T-cell (primary cell): ENCODE measurements around the gene ZDHHC7. TPM values are rescaled to one million over a fixed set of nuclear protein-coding genes. Genes with fewer than 3 reads are reported as not detected.

Experiments
- ATAC-seq, 4 experiments: fragments of 200-7000 bp in 3 of 4; fragments of 150-1000 bp in 1 of 4; cut with Tn5 transposase; replicated peaks in 1 of 4; 1 replicate in 3 of 4; 2 replicates in 1 of 4; pipeline ENCODE4 v1.10.0; 2021; ENCODE audit warnings: moderate library complexity in 3 of 4, mild to moderate bottlenecking in 2 of 4, moderate number of reproducible peaks in 1 of 4
- CTCF ChIA-PET, 2 donors: fragments of 300-600 bp; sonication (Branson Sonifier 250); formaldehyde crosslinking; loops; one replicate each; lab custom pipeline; 2022; ENCODE audit warnings: antibody characterized with exemption in 2 of 2; lab: Charles Lee
- POLR2A ChIA-PET, 2 donors: fragments of 300-600 bp; sonication (Branson Sonifier 250); formaldehyde crosslinking; loops; one replicate each; lab custom pipeline; 2022; ENCODE audit warnings: antibody characterized with exemption in 2 of 2; lab: Charles Lee
- DNase-seq, 35 experiments: peaks; one replicate each; pipeline versions ENCODE4 v3.0.0 to v3.0.0-alpha.2; 2013 to 2023
- H3K27ac ChIP-seq: one replicate; pipeline ENCODE4 v1.5.1; 2013; ENCODE audit warnings: low read length
- H3K27me3 ChIP-seq, 2 experiments: replicated peaks in 1 of 2; 1 replicate in 1 of 2; 2 replicates in 1 of 2; pipeline versions ENCODE4 v1.6.1 to v1.7.0; 2013; ENCODE audit warnings: low read length in 1 of 2, mixed read lengths in 1 of 2; ENCODE audit not compliant: control insufficient read depth in 2 of 2, insufficient read depth in 2 of 2; ENCODE audit errors: extremely low read depth in 1 of 2
- H3K36me3 ChIP-seq, 2 donors: 1 replicate in 1 of 2; 2 replicates in 1 of 2; pipeline versions ENCODE4 v1.6.1 to v1.7.0; 2013; ENCODE audit warnings: low read length in 1 of 2; ENCODE audit not compliant: control insufficient read depth in 2 of 2, insufficient read depth in 1 of 2; ENCODE audit errors: extremely low read depth in 1 of 2
- H3K4me1 ChIP-seq, 2 experiments: 1 replicate in 1 of 2; 2 replicates in 1 of 2; pipeline versions ENCODE4 v1.6.1 to v1.7.0; 2013; ENCODE audit warnings: low read length in 2 of 2, mixed read lengths in 1 of 2; ENCODE audit not compliant: insufficient read depth in 2 of 2, control insufficient read depth in 1 of 2; ENCODE audit errors: extremely low read depth in 1 of 2
- H3K4me3 ChIP-seq, 2 donors: 1 replicate in 1 of 2; 2 replicates in 1 of 2; pipeline versions ENCODE4 v1.5.1 to v1.7.0; 2013; ENCODE audit warnings: mild to moderate bottlenecking in 2 of 2, low read length in 1 of 2, moderate library complexity in 1 of 2; ENCODE audit not compliant: control insufficient read depth in 1 of 2; ENCODE audit errors: extremely low read depth in 1 of 2
- H3K9me3 ChIP-seq: 2 replicates; pipeline ENCODE4 v1.7.0; 2013
- H3K27ac Mint-ChIP-seq, 2 donors: one replicate each; pipeline ENCODE4 v1.8.0; 2020 to 2021; ENCODE audit warnings: mild to moderate bottlenecking in 2 of 2, mixed read lengths in 2 of 2
- H3K27me3 Mint-ChIP-seq, 2 donors: one replicate each; pipeline ENCODE4 v1.8.0; 2021 to 2022; ENCODE audit warnings: mixed read lengths in 2 of 2
- H3K36me3 Mint-ChIP-seq: one replicate; pipeline ENCODE4 v1.8.0; 2021; ENCODE audit warnings: mixed read lengths
- H3K4me1 Mint-ChIP-seq, 3 donors: one replicate each; pipeline ENCODE4 v1.8.0; 2020 to 2022; ENCODE audit warnings: mixed read lengths in 3 of 3, mild to moderate bottlenecking in 1 of 3
- H3K4me3 Mint-ChIP-seq, 3 donors: one replicate each; pipeline ENCODE4 v1.8.0; 2020 to 2022; ENCODE audit warnings: mild to moderate bottlenecking in 3 of 3, mixed read lengths in 3 of 3, moderate library complexity in 3 of 3
- H3K9me3 Mint-ChIP-seq, 3 donors: one replicate each; pipeline ENCODE4 v1.8.0; 2020 to 2022; ENCODE audit warnings: mixed read lengths in 3 of 3
- WGBS: methylation state at CpG from one replicate; pipeline ENCODE4 v1.1.5; 2013; ENCODE audit warnings: missing lambda C conversion rate; ENCODE audit not compliant: insufficient coverage; 5-methylcytosine and 5-hydroxymethylcytosine counted together
- total RNA-seq, 35 experiments: library from RNA in 6 of 35; stranded (reverse) in 6 of 35; fragments of 120-200 nt in 1 of 35; gene quantifications; one replicate each; pipeline versions ENCODE4 v1.2.1 to v1.2.4 and lab custom pipeline; 2013 to 2026

The ZDHHC7 gene
- total RNA-seq, 5 donors from 2014 or later (not counting 1 experiment from before 2014, with no cell fraction given) = 33.5 to 43.9 (median 38.7) TPM

GRCh38 chr16:84996365-84996764, 15.0 kb downstream of the ZDHHC7 start:
- H3K9me3 ChIP-seq = no peaks in the 10 kb centered on the region
- H3K4me3 ChIP-seq = no peak overlapping the region
- H3K27me3 Mint-ChIP-seq = no peaks in the 10 kb centered on the region
- H3K4me1 Mint-ChIP-seq = peaks cover 21 to 36% (median 32%) of the 10 kb centered on the region in 3 donors
- ChIA-PET POLR2A (no interaction called here), CTCF (interaction anchor here in 1 of 2 donors (0.8 kb wide), 1 partner anchor 20 kb away, joined by 4 read pairs; no protein-coding TSS in a partner anchor)
- no peak overlapping the region for H3K4me3 Mint-ChIP-seq
- peaks cover 29% of the 10 kb centered on the region for H3K36me3 Mint-ChIP-seq
- ATAC-seq = no peak
- H3K27me3 ChIP-seq = no peaks in the 10 kb centered on the region
- no peak for DNase-seq
- 90% methylated on average over 10 of the region's 11 CpGs for WGBS
- H3K4me1 ChIP-seq = peaks cover 0 to 5% of the 10 kb centered on the region in 2 experiments
- no peak overlapping the region for H3K27ac ChIP-seq
- H3K27ac Mint-ChIP-seq = peak overlapping the region in 1 of 2 donors; percentile 17
- H3K36me3 ChIP-seq = peaks cover 16 to 34% of the 10 kb centered on the region in 2 donors
- H3K9me3 Mint-ChIP-seq = no peaks in the 10 kb centered on the region

- H3K4me1 Mint-ChIP-seq = peaks cover 19 to 34% (median 30%) of the 10 kb centered on the region in 3 donors
- Histone ChIP-seq H3K9me3 (no peaks in the 10 kb centered on the region), H3K27ac (no peak overlapping the region), H3K27me3 (no peaks in the 10 kb centered on the region), H3K4me3 (no peak overlapping the region), H3K36me3 (peaks cover 16 to 37% of the 10 kb centered on the region in 2 donors), H3K4me1 (peaks cover 0 to 5% of the 10 kb centered on the region in 2 experiments)
- H3K27me3 Mint-ChIP-seq = no peaks in the 10 kb centered on the region
- peak in 3 of 4 experiments; percentile 43 to 70 (median 69) for ATAC-seq
- peak overlapping the region in 1 of 2 donors; percentile 15 for H3K27ac Mint-ChIP-seq
- peak in 4 of 35 experiments; percentile 8 to 52 (median 27) for DNase-seq
- no peak overlapping the region for H3K4me3 Mint-ChIP-seq
- whole genome bisulfite sequencing = 80% methylated on average over 1 of the region's 8 CpGs
- ChIA-PET POLR2A (no interaction called here), CTCF (interaction anchor here in 1 of 2 donors (0.8 kb wide), 1 partner anchor 20 kb away, joined by 4 read pairs; no protein-coding TSS in a partner anchor)
- no peaks in the 10 kb centered on the region for H3K9me3 Mint-ChIP-seq
- H3K36me3 Mint-ChIP-seq = peaks cover 32% of the 10 kb centered on the region
Observed at GRCh38 chr16:84995663-84996062, 15.7 kb downstream of the ZDHHC7 start.

- Histone ChIP-seq H3K9me3 (no peaks in the 10 kb centered on the region), H3K4me1 (peaks cover 0 to 5% of the 10 kb centered on the region in 2 experiments), H3K27ac (no peak overlapping the region), H3K27me3 (no peaks in the 10 kb centered on the region), H3K4me3 (no peak overlapping the region), H3K36me3 (peaks cover 22 to 52% of the 10 kb centered on the region in 2 donors)
- H3K27ac Mint-ChIP-seq = no peak overlapping the region
- H3K36me3 Mint-ChIP-seq = peaks cover 40% of the 10 kb centered on the region
- WGBS = 96% methylated on average over 6 of the region's 8 CpGs
- peaks cover 9 to 24% (median 20%) of the 10 kb centered on the region in 3 donors for H3K4me1 Mint-ChIP-seq
- ChIA-PET POLR2A (no interaction called here), CTCF (interaction anchor here in 1 of 2 donors (0.6 kb wide), 1 partner anchor 30 kb away, joined by 9 read pairs; no protein-coding TSS in a partner anchor)
- no peaks in the 10 kb centered on the region for H3K27me3 Mint-ChIP-seq
- H3K4me3 Mint-ChIP-seq = no peak overlapping the region
- no peak for ATAC-seq
- DNase-seq = no peak
- no peaks in the 10 kb centered on the region for H3K9me3 Mint-ChIP-seq
Observed at GRCh38 chr16:84993926-84994325, 17.4 kb downstream of the ZDHHC7 start.

- peaks cover 9 to 18% (median 16%) of the 10 kb centered on the region in 3 donors for H3K4me1 Mint-ChIP-seq
- peaks cover 22 to 62% of the 10 kb centered on the region in 2 donors for H3K36me3 ChIP-seq
- no CpG with 5 or more reads among the region's 3 CpGs for WGBS
- no peak overlapping the region for H3K27ac ChIP-seq
- H3K4me3 Mint-ChIP-seq = no peak overlapping the region
- H3K36me3 Mint-ChIP-seq = peaks cover 49% of the 10 kb centered on the region
- H3K9me3 ChIP-seq = no peaks in the 10 kb centered on the region
- no peak overlapping the region for H3K27ac Mint-ChIP-seq
- ChIA-PET POLR2A (no interaction called here), CTCF (no interaction called here)
- ATAC-seq (no peak), DNase-seq (no peak)
- no peaks in the 10 kb centered on the region for H3K27me3 Mint-ChIP-seq
- H3K9me3 Mint-ChIP-seq = no peaks in the 10 kb centered on the region
- H3K27me3 ChIP-seq = no peaks in the 10 kb centered on the region
- H3K4me3 ChIP-seq = no peak overlapping the region
- H3K4me1 ChIP-seq = peaks cover 0 to 5% of the 10 kb centered on the region in 2 experiments
Observed at GRCh38 chr16:84992717-84993075, 18.6 kb downstream of the ZDHHC7 start.

GRCh38 chr16:84990782-84991181, 20.6 kb downstream of the ZDHHC7 start:
- POLR2A ChIA-PET = no interaction called here
- Histone ChIP-seq H3K9me3 (no peaks in the 10 kb centered on the region), H3K4me3 (no peak overlapping the region), H3K36me3 (peaks cover 28 to 80% of the 10 kb centered on the region in 2 donors), H3K4me1 (no peaks in the 10 kb centered on the region), H3K27ac (no peak overlapping the region), H3K27me3 (no peaks in the 10 kb centered on the region)
- no peaks in the 10 kb centered on the region for H3K9me3 Mint-ChIP-seq
- no peak overlapping the region for H3K4me3 Mint-ChIP-seq
- H3K27ac Mint-ChIP-seq = no peak overlapping the region
- CTCF ChIA-PET = no interaction called here
- no peak for DNase-seq
- WGBS = 98% methylated on average over 9 of the region's 9 CpGs
- ATAC-seq = no peak
- peaks cover 14 to 24% (median 22%) of the 10 kb centered on the region in 3 donors for H3K4me1 Mint-ChIP-seq
- no peaks in the 10 kb centered on the region for H3K27me3 Mint-ChIP-seq
- H3K36me3 Mint-ChIP-seq = peaks cover 55% of the 10 kb centered on the region

GRCh38 chr16:84989749-84990620, 21.4 kb downstream of the ZDHHC7 start:
- peak overlapping the region in 1 of 2 donors; percentile 2 for H3K27ac Mint-ChIP-seq
- 94% methylated on average over 26 of the region's 27 CpGs for WGBS
- ChIA-PET POLR2A (interaction anchor here (0.5 to 0.7 kb wide), 4 partner anchors 9 to 257 kb away, joined by 3 to 13 read pairs (median 3); no protein-coding TSS in a partner anchor), CTCF (interaction anchor here (0.7 kb wide), 3 partner anchors 21 to 360 kb away, joined by 3 to 5 read pairs (median 4); no protein-coding TSS in a partner anchor)
- DNase-seq (no peak), ATAC-seq (no peak)
- Histone ChIP-seq H3K4me3 (no peak overlapping the region), H3K4me1 (no peaks in the 10 kb centered on the region), H3K27ac (no peak overlapping the region), H3K27me3 (no peaks in the 10 kb centered on the region), H3K36me3 (peaks cover 23 to 80% of the 10 kb centered on the region in 2 donors), H3K9me3 (no peaks in the 10 kb centered on the region)
- H3K4me3 Mint-ChIP-seq = no peak overlapping the region
- peaks cover 52% of the 10 kb centered on the region for H3K36me3 Mint-ChIP-seq
- H3K27me3 Mint-ChIP-seq = no peaks in the 10 kb centered on the region
- peaks cover 15 to 19% (median 18%) of the 10 kb centered on the region in 3 donors for H3K4me1 Mint-ChIP-seq
- no peaks in the 10 kb centered on the region for H3K9me3 Mint-ChIP-seq
